HCEC 1CT (cell line): ENCODE data around the gene FYN.
"Not testable (repeated sequence)": the region's sequence is repeated elsewhere in the genome, so short reads cannot be mapped to it uniquely, and the experiment has no call there.

ENCODE experiments used
- DNase-seq: peaks from one replicate; pipeline ENCODE4 v3.0.0-alpha.2; 2017

The FYN gene

DNA sequence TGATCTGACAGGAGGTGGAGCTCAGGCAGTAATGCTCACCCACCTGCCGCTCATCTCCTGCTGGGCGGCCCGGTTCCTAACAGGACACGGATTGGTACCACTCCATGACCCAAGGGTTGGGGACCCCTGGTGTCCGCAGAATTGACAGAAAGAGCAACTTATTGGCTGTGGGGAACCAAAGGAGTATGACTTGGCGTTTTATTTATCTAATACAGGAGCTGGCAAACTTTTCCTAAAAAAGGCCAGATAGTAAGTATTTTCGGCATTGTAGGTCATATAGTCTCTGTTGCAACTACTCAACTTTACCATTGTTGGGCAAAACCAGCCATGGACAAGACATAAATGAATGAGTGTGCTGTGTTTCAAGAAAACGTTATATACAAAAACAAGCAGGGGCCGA is 223.2 kb downstream of the FYN start:
- no peak for DNase-seq

DNA sequence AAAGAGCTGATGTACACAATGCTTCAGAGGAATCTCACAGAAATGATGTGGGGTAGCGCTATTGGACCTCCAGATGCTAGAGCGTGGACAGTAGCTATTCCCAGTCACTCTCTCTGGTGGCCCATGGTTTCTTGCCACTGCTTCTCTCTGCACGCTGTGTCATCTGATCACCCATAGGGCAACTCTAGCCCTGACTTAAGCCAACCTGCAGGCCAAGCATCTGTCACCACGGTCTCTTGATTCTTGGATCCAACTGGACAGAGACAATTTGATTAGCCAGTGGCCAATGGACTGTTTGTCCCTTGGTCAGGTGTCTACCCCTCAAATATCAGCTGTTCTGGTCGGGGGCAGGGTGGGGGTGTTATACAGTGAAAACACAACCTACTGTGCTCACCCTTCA is 225.2 kb downstream of the FYN start:
- DNase-seq, result no peak

DNA sequence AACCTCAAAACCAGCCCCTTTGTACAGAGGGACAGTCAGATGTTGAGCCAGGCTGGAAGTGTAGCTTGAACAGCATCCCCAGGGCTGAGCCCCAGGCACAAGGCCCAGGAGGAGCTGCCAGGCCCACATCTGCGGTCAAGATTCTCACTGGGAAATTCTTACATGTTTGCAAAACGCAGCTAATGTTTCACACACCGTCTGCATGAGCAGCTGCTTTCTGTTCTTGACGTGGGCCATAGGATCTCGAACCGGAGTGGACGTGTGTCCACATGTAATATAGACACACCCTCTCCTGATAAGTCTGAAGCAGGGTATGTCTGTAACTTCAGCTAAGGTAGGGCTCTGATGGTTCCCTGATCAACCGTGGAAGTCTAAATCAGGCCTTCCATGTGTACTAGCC is 226.3 kb downstream of the FYN start:
- peak; percentile 17 for DNase-seq

DNA sequence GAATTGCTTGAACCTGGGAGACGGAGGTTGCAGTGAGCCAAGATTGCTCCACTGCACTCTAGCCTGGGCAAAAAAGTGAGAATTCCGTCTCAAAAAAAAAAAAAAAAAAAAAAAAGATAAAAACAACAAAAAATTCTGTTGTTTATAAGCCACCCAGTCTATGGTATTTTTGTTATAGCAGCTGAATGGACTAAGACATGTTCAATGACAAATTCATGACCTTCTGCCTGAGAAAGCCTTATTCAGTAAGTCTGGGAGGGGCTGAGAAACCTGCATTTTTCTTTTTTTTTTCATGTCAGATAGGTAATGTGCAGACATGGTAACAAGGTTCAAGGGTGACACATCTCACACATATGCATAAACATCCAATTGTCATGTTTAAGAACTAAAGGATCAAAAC is 227.2 kb downstream of the FYN start:
- DNase-seq, result no peak

DNA sequence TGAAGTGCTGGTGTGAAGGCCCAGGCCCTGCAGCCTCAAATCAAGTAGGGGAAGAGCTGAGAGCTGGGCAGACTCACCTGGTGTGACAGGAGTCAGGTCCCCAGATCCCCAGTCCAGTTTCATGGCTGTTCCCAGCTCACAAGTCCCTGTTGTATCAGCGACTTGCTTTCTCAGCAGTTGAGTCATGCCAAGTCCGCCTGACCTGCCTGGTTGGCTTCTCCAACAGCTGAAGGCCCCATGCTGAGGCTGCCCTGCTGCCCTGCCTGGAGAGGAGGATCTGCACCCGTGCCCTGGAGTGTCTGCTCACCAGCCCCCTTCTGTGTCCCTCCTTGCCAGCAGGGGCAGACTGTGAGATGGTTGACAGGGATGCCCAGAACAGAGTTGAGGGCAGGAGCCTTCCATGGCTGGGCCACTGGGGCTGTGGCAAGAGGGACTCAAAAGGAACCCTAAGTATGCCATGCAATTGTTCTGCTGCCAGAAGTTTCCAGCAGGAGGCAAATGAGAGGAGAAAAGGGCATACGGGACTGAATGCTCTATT is 228.3 kb downstream of the FYN start:
- no peak for DNase-seq

DNA sequence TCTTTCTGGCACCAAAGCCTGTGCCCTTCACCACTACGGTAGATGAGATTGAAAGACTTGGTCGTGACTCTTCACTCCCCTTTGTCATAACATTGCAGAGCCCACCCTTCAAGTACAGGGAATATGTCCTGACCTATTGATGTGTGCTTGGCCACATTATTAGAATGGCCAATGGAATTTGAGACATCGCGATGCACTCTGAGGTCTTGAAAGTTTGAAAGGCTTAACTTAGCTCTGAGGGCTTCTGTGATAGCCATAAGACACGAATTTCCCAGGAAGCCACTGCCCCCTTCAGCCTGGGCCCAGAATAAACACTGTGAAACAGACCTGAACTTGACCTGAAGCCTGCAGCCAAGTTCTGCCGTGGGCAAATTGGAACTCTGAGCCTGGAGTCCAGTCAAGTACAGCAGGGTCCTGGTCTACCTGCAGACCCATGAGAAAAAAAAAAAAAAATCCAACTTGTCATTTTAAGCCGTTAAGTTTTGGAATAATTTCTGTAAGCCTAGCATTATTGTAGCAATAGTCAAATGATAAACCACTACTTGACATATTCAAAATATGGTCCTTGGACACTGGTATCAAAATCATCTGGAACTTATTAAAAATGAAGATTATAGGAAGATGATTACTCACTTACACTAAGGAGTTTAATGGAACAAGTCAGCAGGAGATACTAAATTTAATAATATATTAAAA is 230.6 kb downstream of the FYN start:
- peak; percentile 74 for DNase-seq

DNA sequence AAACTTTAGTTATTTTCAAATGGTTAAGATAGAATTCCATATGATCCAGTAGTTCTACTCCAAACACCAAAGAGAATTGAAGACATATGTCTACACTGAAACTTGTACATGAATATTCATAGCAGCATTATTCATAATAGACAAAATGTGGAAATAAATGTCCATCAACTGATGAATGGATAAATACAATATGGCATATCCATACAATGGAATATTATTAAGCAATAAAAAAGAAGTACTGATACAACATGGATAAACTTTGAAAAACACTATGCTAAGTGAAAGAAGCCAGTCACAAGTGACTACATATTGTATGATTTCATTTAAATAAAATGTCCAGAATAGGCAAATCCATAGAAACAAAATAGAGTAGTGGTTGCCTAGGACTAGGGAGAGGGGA is 234.0 kb downstream of the FYN start:
- DNase-seq, result no peak

DNA sequence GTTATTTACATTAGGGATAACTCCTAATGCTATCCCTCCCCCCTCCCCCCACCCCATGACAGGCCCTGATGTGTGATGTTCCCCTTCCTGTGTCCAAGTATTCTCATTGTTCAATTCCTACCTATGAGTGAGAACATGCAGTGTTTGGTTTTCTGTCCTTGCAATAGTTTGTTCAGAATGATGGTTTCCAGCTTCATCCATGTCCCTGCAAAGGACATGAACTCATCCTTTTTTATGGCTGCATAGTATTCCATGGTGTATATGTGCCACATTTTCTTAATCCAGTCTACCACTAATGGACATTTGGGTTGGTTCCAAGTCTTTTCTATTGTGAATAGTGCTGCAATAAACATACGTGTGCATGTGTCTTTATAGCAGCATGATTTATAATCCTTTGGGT is 238.3 kb downstream of the FYN start:
- DNase-seq, result not testable (repeated sequence)

DNA sequence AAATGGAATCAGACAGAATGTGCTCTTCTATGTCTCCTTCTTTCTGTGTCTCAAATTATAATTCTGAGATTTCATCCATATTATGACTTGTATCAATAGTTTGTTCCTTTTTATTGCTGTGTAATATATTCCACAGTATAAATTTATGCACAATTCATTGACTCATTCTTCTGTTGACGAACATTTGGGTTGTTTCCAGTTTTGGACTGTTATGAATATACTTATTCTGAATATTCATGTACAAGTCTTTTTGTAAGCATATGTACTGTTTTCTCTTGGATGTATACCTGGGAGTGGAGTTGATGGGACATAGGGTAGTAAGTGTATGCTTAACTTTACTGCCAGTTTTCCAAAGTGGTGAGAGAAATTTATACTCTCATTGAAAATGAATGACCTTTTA is 239.4 kb downstream of the FYN start:
- no peak for DNase-seq

DNA sequence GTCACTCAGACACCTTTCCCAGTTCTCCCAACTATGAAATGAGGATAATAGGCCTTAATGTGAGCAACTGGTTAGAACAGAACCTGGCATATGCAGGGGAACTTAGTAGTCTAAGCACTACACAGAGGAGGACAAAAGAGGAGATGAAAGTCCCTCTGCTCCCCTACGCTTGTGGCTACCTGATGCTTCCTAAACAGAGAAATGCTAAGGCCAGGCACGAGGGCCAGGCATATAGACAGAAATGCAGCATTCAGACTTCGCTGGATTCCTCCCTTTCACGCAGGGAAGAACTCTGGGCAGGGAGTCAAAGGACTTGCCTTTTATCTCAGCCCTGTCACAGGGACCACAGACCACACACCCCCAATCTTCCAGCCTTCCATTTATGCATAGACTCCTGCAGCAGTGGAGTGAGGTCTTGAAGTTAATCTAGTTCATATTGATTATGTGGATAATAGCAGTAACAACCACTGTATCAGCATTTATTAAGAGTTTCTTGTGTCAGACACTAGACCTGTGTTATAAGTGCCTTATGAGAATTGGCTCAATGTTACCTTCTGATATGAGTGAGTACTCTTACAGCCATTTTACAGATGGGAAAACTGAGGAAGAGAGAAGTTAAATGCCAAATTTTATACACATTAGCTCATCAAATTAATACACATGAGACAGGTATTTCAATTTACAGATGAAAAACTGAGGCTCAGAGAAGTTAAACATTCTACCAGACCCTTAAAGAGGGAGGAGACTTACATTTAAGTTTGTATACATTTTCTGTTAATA is 240.6 kb downstream of the FYN start:
- no peak for DNase-seq

DNA sequence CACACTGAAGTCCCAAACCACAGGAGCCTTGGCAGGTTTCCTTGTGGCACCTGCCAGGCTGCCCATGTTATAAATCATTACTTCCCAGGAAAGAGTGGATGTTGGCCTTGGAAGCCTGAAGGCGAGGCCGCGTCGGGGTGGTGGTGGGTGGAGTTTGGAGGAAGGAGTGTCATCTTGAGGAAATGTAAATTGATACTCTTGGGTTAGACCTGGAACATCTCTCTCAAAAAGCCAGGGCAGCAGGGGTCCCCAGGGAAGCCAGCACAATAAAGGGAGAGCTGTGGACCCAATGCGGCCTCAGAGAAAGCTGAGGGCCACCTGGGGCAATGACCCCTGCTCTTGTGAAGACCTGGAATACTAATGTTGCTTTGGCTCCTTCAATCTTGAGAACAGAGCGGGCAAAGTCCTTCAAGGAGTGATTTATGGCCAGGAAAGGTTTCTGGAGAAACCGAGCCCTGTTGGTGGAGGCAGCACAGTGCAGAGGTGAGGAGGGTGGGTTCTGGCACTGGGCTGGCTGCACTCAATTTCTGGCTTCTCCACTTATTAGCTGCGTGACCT is 241.3 kb downstream of the FYN start:
- no peak for DNase-seq

DNA sequence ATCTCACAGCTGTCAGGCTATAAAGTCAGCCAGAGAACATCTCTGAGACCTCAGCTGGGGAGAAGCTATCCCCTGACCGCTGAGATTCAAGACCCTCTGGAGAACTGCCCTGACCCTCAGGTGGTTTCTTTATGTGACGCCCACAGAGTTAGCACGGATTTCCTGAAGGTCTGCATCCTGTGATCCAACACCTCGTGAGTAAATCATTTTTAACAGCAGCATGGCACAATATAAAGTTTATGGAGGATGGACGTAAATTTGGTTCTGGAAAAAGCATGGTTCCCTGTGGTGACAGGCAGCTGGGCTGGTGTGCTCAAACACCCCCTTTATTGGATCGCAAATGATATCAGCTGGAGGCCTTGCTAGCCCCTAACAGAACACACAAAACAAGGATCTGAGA is 242.2 kb downstream of the FYN start:
- no peak for DNase-seq

DNA sequence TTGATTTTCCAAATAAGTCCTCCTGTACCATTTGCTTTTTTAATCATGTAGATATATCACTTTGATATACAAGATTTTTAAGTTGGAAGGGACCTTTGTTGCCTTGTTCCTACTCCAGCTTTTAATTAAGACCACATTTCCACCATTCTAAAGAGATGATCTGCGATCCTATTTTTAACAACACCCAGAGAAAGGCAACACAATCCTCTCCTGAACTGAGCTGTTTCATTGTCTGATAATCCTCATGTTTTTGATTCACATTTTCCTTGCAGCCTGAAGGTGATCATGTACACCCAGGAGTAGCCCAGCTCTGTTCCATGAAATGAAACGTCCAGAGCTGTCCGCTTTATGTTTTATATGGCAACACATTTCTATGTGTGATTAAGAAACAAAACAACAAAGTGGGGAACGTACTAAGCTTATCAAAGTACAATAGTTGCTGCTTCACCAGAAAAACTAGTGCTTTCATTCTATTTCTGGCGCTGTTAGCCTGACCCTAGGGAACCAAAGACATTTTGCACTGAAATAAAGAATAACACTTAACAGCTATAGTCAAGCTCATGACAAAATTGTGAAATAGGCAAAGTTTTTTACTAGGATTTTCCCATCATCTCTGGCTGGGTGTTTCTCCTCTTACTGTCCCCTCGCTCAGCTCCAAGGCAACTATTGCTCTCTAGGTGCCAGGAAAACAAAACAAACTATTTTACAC is 245.0 kb downstream of the FYN start:
- no peak for DNase-seq

DNA sequence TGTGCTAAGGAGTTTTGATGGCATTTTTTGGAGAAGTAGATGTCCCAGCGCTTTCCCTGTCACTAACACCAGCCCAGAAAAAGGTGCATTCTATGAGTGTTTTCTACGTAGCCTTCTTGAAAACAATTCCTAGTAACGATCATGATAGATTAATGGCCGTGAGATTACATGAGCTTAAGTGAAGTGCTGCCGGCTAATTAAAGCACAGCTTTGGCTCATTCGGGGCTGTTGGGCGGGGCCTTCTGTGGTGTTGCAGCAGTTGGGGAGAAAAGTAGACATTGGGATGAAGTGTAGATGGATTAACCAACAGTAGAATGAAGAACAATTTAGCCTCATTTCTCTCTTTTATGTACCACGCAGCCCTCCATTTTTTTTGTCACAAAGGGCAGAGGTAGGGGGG is 246.8 kb downstream of the FYN start:
- no peak for DNase-seq

DNA sequence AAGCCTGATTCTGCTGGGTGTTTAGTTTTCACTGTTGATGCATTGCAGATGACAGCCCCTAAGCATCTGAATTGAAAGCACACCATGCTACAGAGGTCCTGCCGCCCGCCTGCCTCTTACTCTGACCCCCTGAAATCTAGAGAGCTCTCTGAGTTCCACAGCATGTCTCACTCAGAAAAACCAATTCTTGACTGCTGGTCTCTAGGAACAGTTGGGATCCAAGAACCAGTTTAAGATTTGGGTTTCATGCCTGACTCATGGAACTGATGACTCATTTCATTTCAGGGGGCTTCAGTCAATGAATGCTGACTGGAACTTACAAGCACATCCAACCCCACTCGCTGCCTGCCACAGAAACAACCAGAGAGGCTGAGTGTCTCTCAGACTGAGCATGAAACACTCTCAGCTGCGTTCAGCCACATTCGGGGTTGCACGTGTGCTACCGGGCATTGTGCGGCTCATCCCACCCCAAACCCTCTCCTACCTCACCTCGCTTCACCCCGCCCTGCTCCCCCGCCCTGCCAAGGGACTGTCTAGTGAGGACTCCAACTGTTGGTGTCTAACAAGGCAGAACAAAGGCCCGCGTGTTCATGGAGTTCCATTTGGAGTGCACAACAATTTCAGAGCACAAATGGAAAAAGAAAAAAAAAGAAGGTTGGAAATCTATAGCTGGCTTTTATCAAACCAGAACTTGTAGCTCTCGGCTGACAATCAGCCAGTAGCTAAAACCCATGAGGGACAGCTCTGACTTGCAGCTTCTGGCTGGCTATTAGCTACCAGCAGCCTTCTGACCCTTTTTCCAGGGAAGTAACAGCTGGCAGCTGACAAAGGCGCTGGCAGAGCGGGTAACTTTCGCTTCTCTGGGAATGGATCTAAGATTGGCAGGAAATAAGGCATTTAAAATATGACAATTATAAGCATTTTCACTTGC is 247.5 kb downstream of the FYN start:
- peak; percentile 43 for DNase-seq

DNA sequence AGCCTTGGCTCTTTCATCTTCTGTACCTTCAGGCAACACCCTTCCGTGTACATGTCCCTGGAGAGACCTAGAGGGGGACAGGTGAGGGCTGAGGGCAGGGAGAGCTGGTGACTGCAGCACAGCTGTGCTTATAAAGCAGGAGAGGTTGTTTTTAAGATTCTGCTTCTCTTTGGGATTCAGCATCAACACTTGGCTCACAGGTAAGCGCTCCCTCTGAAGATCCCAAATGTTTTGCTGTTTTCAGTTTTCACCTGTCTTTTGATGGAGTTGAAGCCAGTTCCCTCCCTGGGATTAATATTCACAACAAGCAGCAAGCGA is 248.2 kb downstream of the FYN start:
- no peak for DNase-seq

DNA sequence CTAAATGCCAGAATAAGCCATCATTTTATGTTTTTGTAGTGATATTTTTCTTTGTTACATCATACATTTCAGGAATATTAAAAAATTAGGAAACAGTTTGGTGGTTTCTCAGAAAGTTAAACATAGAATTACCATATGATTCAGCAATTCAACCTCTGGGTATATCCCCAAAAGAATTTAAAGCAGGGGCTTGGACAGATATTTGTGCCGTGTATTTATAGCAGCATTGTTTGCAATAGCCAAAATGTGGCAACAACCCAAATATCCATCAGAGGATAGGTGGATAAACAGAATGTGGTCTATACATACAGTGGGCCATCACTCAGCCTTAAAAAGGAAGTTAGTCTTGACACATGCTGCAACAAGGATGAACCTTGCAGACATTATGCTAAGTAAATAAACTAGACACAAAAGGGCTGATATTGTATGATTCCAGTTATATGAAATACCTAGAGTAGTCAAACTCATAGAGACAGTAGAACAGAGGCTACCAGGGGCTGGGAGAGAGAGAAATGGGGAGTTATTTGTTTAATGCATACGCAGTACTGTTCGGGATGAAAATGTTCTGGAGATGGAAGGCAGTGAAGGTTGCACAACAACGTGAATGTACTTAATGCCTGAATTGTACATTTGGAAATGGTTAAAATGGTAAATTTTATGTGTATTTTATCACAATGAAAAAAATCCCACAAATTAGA is 248.7 kb downstream of the FYN start:
- DNase-seq, result no peak

DNA sequence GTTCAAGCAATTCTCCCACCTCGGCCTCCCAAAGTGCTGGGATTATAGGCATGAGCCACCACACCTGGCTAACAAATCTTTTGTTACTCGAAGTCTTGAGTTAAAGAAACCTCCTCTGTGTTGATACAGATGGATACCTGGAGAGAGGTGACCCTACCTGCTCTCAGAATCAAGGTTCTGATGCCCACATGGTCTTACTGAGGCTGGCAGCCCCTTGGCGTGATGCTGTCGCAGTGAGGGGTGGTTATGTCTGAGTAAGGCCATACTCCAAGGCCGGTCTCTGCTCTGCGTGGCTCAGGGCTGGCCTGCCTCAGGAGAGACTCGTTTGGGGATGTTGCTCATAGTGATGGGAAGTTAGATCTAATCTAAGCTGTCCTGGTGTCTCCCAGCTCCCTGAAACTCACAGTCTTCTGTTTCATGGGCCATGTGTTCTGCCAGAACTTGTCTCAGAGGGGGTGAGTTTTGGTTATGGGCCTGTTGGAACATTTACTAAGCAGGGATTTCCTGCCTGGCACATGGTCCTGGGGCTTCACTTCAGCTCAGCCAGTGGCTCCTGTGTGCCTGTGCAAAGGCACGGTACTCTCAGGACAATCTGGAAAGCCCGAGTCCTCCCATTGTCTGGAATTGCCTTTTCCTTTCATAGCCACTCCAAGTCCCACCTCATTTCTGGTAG is 250.1 kb downstream of the FYN start:
- no peak for DNase-seq

DNA sequence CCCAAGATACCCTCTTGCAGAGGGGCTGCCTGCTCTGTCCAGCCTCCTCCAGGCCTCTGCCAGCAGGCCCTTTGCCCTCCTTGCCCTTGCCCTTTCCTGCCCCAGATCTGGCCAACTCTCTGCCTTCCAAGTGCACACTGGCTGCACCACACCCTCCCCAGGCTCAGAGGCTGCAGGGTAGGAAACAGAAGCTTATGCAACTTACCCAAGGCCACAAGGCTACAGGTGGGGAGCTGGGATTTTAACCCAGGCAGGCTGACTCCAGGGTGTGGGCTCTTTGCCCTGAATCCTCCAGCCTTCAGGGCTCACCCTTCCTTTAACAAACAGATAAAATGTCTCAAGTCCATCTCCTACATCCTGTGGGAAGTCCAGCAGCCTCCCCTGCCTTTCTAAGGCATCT is 253.1 kb downstream of the FYN start:
- DNase-seq, result no peak

DNA sequence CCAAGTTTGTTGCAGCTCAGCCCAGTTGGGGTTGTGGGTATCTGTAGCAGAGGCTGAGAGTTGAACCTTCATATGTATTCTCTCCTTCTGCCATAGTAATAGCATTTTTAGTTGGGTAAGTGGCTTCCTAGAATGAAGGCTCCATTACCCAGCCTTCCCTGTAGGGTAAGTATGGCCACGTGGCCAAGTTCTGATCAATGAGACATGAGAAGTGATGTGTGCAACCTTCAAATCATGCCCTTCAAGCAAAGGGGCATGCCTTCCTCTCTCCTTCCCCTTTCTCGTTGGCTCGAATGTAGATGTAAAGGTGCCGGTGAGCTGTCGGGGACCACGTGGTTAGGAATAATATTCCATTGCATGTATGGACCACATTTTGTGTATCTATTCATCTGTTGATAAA is 254.8 kb downstream of the FYN start:
- DNase-seq, result no peak

DNA sequence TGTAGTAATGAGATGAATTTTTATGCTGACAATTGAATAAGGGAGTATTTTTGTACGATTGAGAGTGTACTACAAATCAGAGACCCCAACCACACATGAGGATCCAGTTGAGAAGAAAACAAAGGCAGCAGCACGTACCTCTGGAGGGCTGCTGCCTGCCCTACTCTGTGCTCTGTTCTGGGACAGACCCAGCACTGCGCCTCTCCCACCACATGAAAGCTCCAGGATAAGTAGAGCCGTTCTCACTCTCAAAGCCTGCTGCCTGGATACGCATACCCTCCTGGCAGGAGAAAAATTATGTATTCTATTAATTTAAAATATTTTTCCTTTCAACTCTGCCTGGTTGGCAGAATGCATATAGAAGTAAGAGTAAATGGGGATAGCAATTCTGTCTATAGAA is 256.1 kb downstream of the FYN start:
- no peak for DNase-seq
